IPS-15b (cell line): ENCODE data around the gene KBTBD4.
"Not testable (repeated sequence)": the region's sequence is repeated elsewhere in the genome, so short reads cannot be mapped to it uniquely, and the experiment has no call there.

Experiments
- H3K27me3 ChIP-seq: one replicate; pipeline ENCODE4 v1.6.1; 2013; ENCODE audit warnings: low read length; ENCODE audit not compliant: control insufficient read depth, insufficient read depth
- H3K36me3 ChIP-seq: one replicate; pipeline ENCODE4 v1.6.1; 2013; ENCODE audit warnings: low read length; ENCODE audit not compliant: control insufficient read depth, insufficient read depth
- H3K4me1 ChIP-seq: one replicate; pipeline ENCODE4 v1.6.1; 2013; ENCODE audit warnings: mild to moderate bottlenecking, low read length; ENCODE audit not compliant: control insufficient read depth, insufficient read depth
- H3K4me3 ChIP-seq: one replicate; pipeline ENCODE4 v1.5.1; 2013; ENCODE audit warnings: low read depth, low read length
- H3K9ac ChIP-seq: one replicate; pipeline ENCODE4 v1.6.1; 2013; ENCODE audit warnings: low read depth, mild to moderate bottlenecking, low read length
- H3K9me3 ChIP-seq: one replicate; pipeline ENCODE4 v1.6.1; 2013; ENCODE audit warnings: mild to moderate bottlenecking, low read length; ENCODE audit not compliant: control insufficient read depth, insufficient read depth

The KBTBD4 gene

DNA sequence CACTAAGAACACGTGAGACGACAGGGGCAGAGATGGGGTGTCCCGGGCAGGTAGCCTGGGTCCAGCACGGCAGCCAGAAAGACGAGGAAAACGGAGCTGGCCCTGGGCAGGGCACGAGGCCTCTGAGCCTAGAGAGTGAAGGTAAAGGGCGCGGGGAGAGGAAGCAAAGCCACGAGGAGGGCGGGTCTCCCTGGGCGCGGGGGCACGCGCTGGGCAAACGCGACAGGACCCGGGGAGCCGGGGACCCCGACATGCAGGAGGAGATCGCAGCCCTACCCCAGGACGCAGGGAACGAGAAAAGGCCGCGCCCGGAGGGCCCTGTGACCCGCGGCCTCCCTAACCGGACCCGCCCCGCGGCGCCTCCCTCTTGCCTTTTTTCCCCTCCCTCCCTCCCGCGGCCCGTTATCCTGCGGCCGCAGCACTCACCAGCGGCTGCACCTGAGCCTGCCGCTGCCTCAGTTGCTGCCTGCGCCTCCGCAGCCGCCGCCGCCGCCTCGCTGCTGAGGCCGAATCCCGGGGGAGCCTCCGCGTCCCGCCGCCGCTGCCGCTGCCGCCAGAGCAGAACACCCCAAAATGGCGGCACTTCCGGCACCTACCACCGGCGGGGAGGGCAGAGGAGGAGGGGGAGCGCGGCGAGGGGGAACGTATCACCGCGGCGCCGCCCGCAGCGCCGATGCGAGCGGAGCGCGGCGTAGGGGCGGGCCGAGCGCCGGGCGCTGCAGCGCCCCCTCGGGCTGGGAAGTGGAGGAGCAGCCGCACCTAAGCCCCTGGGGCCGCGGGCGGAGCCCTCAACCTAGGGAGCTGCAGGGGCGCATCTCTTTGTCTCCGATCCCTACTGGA lies 26.0 kb downstream of the KBTBD4 start, which contains the start of gene CELF1:
CELF1 (minus strand) TSS at position 567 of the 840 bp plus-strand sequence. CDS start 53,609 bp downstream, outside the sequence.
- Histone ChIP-seq H3K36me3 (no peaks in the 10 kb centered on the region), H3K27me3 (no peaks in the 10 kb centered on the region), H3K4me3 (peak within 1 kb of the TSS; percentile 99), H3K4me1 (peaks cover 13% of the 10 kb centered on the region), H3K9me3 (no peaks in the 10 kb centered on the region), H3K9ac (peak within 1 kb of the TSS; percentile 99)

DNA sequence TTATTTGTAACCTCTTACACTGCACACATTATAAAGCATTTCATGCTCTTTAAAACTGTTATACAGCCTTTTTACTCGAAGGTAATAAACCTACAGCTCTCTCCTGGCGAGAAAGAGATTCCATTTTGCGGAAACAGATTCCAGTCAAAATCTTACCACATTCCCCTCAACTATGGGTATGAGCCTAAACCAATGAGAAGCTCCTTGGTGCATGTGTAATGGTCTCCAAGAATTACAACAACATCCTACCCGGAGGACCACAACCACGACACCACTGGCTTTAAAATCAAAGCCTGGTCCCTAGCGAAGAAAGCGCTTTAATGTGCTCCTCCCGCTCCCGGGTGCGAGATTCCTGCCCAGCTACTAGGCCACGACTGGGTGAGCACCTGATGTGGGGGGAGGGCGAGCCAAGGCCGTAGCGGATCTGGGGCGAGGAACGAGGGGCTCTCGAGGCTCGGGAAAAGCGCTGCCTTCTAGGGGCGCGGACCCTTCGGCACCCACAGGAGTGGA lies 26.7 kb downstream of the KBTBD4 start:
- no peaks in the 10 kb centered on the region for H3K36me3 ChIP-seq
- H3K9me3 ChIP-seq: no peaks in the 10 kb centered on the region
- no peaks in the 10 kb centered on the region for H3K27me3 ChIP-seq
- peaks cover 13% of the 10 kb centered on the region for H3K4me1 ChIP-seq
- peak overlapping the region; percentile 99 for H3K4me3 ChIP-seq
- peak overlapping the region; percentile 99 for H3K9ac ChIP-seq

DNA sequence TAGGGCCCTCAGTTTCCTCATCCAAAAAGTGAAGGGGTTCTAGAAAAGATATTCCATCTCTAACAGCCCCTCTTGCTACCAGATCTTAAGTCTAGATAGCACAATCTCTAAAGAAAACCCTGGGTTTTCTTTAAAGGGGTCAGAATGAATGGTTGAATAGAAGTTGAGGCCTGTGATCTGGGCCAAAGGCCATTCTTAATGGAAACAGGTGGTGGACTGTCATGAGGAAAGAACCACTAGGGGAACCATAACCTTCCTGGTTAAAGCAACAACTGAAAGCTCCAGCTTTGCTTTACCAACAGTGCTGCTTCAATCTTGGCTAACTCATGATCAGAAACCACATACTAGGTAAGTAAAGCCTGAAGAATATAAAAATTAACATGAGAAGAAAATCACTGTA lies 27.7 kb downstream of the KBTBD4 start:
- H3K9me3 ChIP-seq: no peaks in the 10 kb centered on the region
- H3K4me1 ChIP-seq: peaks cover 13% of the 10 kb centered on the region
- H3K9ac ChIP-seq: no peak overlapping the region
- H3K36me3 ChIP-seq: no peaks in the 10 kb centered on the region
- peak overlapping the region; percentile 99 for H3K4me3 ChIP-seq
- H3K27me3 ChIP-seq: no peaks in the 10 kb centered on the region

DNA sequence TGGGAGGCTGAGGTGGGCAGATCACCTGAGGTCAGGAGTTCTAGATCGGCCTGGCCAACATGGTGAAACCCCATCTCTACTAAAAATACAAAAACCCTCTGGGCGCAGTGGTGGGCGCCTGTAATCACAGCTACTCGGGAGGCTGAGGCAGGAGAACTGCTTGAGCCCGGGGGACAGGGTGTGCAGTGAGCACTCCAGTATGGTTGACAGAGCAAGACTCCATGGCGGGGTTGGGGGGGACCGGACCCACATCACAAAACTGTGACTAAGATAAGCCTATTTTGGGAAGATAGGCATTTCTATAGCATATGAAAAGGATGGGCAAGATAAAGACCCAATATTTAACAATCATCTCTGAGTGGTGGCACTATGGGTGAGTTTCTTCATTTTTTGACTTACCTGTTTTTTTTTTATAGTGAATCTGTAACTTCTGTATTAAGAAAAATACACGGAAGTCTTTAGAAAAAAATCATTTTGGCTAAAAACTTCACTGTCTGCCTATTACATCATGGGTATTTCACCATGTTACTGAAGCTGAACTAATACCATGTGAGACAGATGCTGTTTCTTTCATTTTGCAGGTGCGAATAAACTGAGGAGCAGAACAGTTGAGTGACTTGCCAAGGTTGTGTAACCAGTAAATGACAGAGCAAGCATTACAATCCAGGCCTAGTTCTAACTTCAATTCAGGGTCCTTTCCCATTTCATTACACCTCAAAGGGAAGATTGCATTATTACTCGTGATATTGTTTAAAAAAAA lies 28.3 kb downstream of the KBTBD4 start:
- H3K36me3 ChIP-seq: no peaks in the 10 kb centered on the region
- no peaks in the 10 kb centered on the region for H3K27me3 ChIP-seq
- no peaks in the 10 kb centered on the region for H3K9me3 ChIP-seq
- no peak overlapping the region for H3K4me3 ChIP-seq
- H3K4me1 ChIP-seq: peaks cover 13% of the 10 kb centered on the region
- no peak overlapping the region for H3K9ac ChIP-seq

DNA sequence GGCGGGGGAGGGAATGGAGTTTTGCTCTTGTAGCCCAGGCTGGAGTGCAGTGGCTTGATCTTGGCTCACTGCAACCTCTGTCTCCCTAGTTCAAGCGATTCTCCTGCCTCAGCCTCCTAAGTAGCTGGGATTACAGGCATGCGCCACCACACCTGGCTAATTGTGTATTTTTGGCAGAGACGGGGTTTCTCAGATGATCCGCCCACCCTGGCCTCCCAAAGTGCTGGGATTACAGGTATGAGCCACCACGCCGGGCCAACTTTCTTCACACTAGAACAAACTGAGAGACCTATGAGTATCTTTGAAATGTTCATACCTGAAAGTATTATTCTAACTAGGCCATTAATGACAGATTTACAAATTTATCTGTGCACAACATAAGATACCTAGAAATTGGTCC lies 32.5 kb downstream of the KBTBD4 start:
- H3K9me3 ChIP-seq, H3K36me3 ChIP-seq, H3K27me3 ChIP-seq, H3K4me3 ChIP-seq, H3K9ac ChIP-seq, H3K4me1 ChIP-seq: not testable (repeated sequence)

DNA sequence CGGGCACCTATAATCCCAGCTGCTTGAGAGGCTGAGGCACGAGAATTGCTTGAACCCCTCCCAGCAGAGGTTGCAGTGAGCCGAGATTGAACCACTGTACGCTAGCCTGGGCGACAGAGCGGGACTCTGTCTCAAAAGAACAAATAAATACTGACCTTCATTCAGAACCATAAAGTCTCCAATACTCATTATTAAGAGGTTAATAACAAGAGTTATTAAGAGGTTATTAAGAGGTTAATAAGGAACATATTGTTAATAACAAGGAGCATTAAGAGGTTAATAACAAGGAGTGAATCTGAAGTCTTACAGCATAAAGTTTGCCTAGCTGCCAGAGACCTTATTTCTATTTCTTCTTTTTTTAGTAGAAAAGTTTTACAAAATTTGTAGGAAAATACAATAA lies 33.5 kb downstream of the KBTBD4 start:
- peaks cover under 1% of the 10 kb centered on the region for H3K4me1 ChIP-seq
- H3K4me3 ChIP-seq: no peak overlapping the region
- H3K36me3 ChIP-seq: no peaks in the 10 kb centered on the region
- H3K9me3 ChIP-seq: no peaks in the 10 kb centered on the region
- no peak overlapping the region for H3K9ac ChIP-seq
- H3K27me3 ChIP-seq: no peaks in the 10 kb centered on the region

DNA sequence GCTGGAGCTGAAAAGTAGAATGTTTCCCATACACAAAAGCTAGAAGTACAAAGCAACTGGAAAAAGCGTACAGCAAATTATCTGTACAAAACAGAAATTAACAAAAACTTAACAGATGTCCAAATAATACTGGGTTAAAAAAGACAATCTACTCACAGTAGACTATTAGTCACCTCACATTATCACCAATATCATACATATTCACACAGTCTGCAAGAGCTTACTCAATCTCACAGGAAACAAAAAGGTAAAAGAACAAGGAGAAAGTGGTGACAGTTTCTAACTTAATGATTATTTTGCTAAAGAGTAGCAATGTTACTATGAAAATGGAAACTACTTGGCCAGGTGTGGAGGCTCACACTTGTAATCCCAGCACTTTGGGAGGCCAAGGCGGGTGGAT lies 37.7 kb downstream of the KBTBD4 start:
- Histone ChIP-seq H3K9ac (no peak overlapping the region), H3K4me1 (peaks cover 19% of the 10 kb centered on the region), H3K9me3 (no peaks in the 10 kb centered on the region), H3K4me3 (no peak overlapping the region), H3K27me3 (no peaks in the 10 kb centered on the region), H3K36me3 (no peaks in the 10 kb centered on the region)

DNA sequence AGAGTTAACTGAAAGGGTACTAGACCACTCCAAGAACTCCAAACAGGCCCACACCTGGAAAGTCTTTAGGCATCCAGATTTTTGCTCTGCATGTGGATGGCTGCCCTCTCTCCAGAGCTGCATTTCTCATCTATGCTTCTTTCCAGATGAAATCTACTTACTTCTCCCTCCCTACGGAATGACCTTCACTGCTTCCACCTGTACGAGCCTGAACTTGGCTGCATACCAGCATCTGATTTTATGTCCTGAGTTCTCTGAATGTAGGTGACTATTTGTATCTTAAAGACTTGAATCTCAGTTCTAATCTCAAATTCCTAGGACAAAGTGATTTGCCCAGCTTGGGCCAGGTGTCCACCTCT lies 39.1 kb downstream of the KBTBD4 start:
- no peak overlapping the region for H3K9ac ChIP-seq
- no peaks in the 10 kb centered on the region for H3K27me3 ChIP-seq
- no peak overlapping the region for H3K4me3 ChIP-seq
- H3K9me3 ChIP-seq: no peaks in the 10 kb centered on the region
- H3K4me1 ChIP-seq: peaks cover 19% of the 10 kb centered on the region
- H3K36me3 ChIP-seq: no peaks in the 10 kb centered on the region

DNA sequence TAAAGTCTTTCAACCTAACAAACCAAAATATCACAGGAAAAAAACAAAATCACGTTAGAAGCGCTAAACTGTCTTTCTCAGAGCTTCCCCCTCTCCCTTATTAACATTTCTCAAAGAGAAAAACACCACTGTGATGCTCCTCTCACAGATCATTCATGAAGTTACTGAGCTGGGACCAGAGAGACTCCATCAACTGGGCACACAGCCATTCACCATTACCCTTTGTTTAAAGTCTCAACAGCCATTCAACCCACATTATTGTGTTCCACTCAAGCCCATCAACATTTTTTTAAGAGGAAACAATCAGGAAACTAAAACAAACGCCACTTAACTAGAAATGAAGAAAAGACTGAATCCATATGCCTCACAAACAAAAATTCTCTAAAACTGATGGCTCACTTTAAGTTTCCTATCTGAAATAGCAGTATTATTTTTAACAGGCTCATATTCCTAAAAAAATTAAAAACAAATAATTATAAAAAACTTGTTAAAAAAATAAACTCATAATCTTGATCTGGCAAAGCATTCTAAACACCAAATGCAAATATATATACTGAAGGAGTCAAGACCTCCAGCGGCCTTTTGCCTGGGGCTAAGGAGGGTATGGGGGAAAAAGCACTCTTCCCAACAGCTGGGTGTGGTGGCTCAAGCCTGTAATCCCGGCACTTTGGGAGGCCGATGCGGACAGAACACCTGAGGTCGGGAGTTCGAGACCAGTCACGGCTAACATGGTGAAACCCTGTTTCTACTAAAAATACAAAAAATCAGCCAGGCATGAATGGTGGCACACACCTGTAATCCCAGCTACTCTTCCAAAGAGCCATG lies 39.8 kb downstream of the KBTBD4 start:
- H3K9me3 ChIP-seq: no peaks in the 10 kb centered on the region
- no peak overlapping the region for H3K4me3 ChIP-seq
- no peaks in the 10 kb centered on the region for H3K27me3 ChIP-seq
- H3K9ac ChIP-seq: no peak overlapping the region
- no peaks in the 10 kb centered on the region for H3K36me3 ChIP-seq
- H3K4me1 ChIP-seq: peaks cover 19% of the 10 kb centered on the region

DNA sequence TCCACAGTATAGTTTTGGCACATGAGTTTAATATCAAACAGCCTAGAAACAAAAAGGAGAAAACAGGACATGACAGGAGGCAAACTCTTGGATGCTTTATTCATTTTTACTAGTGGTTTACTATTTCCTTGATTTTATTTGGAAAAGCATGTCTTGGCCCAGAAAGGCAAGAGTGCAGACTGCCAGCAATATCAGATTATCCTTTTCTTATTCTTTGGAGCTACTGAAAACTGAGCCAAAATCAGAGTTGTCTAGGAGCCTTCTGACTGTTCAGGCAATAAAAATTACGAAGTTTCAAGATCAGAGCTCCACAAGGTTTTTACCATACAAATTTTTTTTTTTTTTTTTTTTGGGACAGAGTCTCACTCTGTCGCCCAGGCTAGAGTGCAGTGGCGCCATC lies 41.9 kb downstream of the KBTBD4 start:
- H3K9ac ChIP-seq: no peak overlapping the region
- peaks cover 24% of the 10 kb centered on the region for H3K4me1 ChIP-seq
- H3K27me3 ChIP-seq: no peaks in the 10 kb centered on the region
- H3K36me3 ChIP-seq: no peaks in the 10 kb centered on the region
- H3K4me3 ChIP-seq: no peak overlapping the region
- no peaks in the 10 kb centered on the region for H3K9me3 ChIP-seq

DNA sequence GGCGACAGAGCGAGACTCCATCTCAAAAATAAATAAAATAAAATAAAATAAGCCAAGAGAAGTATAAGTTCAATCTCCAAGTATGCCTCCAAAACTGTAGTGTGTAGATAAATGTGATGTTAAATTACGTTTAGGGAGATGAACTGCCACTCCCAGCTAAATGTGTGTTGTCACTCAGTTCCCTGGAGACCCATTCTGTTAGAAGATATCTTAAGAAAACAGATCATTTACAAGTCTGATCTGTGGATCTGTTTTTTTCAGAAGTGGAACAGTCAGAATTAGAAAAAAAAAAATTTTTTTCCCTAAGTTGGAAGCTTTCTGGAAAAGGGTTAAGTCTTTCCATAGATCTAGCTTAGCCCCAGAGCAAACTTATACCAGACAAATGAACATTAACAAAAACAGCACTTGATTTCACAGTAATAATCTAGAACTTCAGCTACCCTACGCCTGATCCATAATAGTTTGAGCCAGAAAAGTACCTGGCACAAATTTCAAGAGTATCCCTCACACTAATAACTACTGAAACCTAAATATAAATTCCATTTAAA lies 44.0 kb downstream of the KBTBD4 start:
- Histone ChIP-seq H3K4me3 (no peak overlapping the region), H3K36me3 (no peaks in the 10 kb centered on the region), H3K27me3 (no peaks in the 10 kb centered on the region), H3K9ac (no peak overlapping the region), H3K9me3 (no peaks in the 10 kb centered on the region), H3K4me1 (peaks cover 18% of the 10 kb centered on the region)
